OCI-LY7 (cell line): ENCODE measurements around the gene ZNF333. TPM values are rescaled to one million over a fixed set of nuclear protein-coding genes. Genes with fewer than 3 reads are reported as not detected.

Experiments
- BruUV-seq: library from RNA; stranded (reverse); fragments of 400-500 nt; replicated peaks from 2 replicates; lab custom pipeline; 2021; lab: Mats Ljungman, UMichigan
- CTCF ChIA-PET: fragments of 300-600 bp; sonication (Branson Sonifier 250); formaldehyde crosslinking; loops from one replicate; lab custom pipeline; 2022; ENCODE audit warnings: antibody characterized with exemption; ENCODE audit not compliant: unreplicated experiment; lab: Charles Lee
- POLR2A ChIA-PET: fragments of 300-600 bp; sonication (Branson Sonifier 250); formaldehyde crosslinking; loops from one replicate; lab custom pipeline; 2022; ENCODE audit warnings: antibody characterized with exemption; lab: Charles Lee
- DNase-seq: peaks from one replicate; pipeline ENCODE4 v3.0.0-alpha.2; 2015; ENCODE audit warnings: low spot score
- H2AFZ ChIP-seq: fragments of 200-600 bp; sonication (generic), shearing (Covaris generic); 2 replicates; pipeline ENCODE4 v1.6.1; 2014; ENCODE audit warnings: mild to moderate bottlenecking, antibody characterized with exemption, low read length, moderate library complexity
- H3K27ac ChIP-seq: fragments of 200-600 bp; sonication (generic); 2 replicates; pipeline ENCODE4 v1.5.1; 2014; ENCODE audit warnings: mixed run types, low read depth, mild to moderate bottlenecking, moderate library complexity, low read length, inconsistent platforms; ENCODE audit not compliant: poor library complexity, severe bottlenecking
- H3K36me3 ChIP-seq: fragments of 200-600 bp; sonication (generic); 2 replicates; pipeline ENCODE4 v1.6.1; 2014; ENCODE audit warnings: mild to moderate bottlenecking, antibody characterized with exemption, low read length, moderate library complexity, mixed read lengths; ENCODE audit not compliant: insufficient read depth
- H3K4me1 ChIP-seq: fragments of 200-600 bp; sonication (generic); 2 replicates; pipeline ENCODE4 v1.5.1; 2014; ENCODE audit warnings: mild to moderate bottlenecking, low read length; ENCODE audit not compliant: insufficient read depth, poor library complexity, severe bottlenecking
- H3K4me2 ChIP-seq: fragments of 200-600 bp; sonication (generic); 2 replicates; pipeline ENCODE4 v1.6.1; 2014; ENCODE audit warnings: mild to moderate bottlenecking, low read length
- H3K4me3 ChIP-seq: fragments of 200-600 bp; sonication (generic); 2 replicates; pipeline ENCODE4 v1.5.1; 2014; ENCODE audit warnings: mild to moderate bottlenecking, low read depth, low read length; ENCODE audit not compliant: poor library complexity, severe bottlenecking
- H3K79me2 ChIP-seq: fragments of 200-600 bp; sonication (generic); 2 replicates; pipeline ENCODE4 v1.6.1; 2016; ENCODE audit warnings: low read depth, mild to moderate bottlenecking, low read length, moderate library complexity, mixed read lengths; ENCODE audit not compliant: insufficient read depth
- H3K9me2 ChIP-seq: fragments of 200-600 bp; sonication (generic); 2 replicates; pipeline ENCODE4 v1.6.1; 2016; ENCODE audit warnings: mild to moderate bottlenecking, low read length, mixed read lengths; ENCODE audit not compliant: insufficient read depth
- H3K9me3 ChIP-seq: fragments of 200-600 bp; sonication (generic); 2 replicates; pipeline ENCODE4 v1.6.1; 2014; ENCODE audit warnings: mild to moderate bottlenecking, mixed run types, low read length, mixed read lengths
- H4K20me1 ChIP-seq: fragments of 200-600 bp; sonication (generic); 2 replicates; pipeline ENCODE4 v1.6.1; 2014; ENCODE audit warnings: mild to moderate bottlenecking, antibody characterized with exemption, low read length, moderate library complexity, mixed read lengths; ENCODE audit not compliant: insufficient read depth
- EZH2phosphoT487 ChIP-seq: fragments of 200-600 bp; sonication (generic); IDR thresholded peaks from 2 replicates; pipeline ENCODE4 v1.6.1; 2018; ENCODE audit warnings: low read depth, borderline replicate concordance, mild to moderate bottlenecking, mixed run types, antibody characterized with exemption, low read length, moderate library complexity, mixed read lengths
- intact Hi-C: fragments of 100-400 bp; cut with micrococcal nuclease; formaldehyde crosslinking; loops from one replicate; pipeline ENCODE4 v1.10.0; 2022; ENCODE audit not compliant: unreplicated experiment
- total RNA-seq, 2 experiments: library from RNA; depleted of rRNA in 1 of 2; stranded (reverse); fragments of >200 nt in 1 of 2; shearing (Covaris generic) in 1 of 2; gene quantifications; 2 replicates each; pipeline ENCODE4 v1.2.3, GENCODE V29; 2014 to 2022
- TF ChIP-seq, protein P1 (sequence below): fragments of 200-600 bp; sonication (generic); conservative IDR thresholded peaks from 2 replicates; pipeline ENCODE4 v1.5.1; 2014; ENCODE audit warnings: mild to moderate bottlenecking, antibody characterized with exemption, low read length, moderate library complexity, mixed read lengths

The ZNF333 gene
- total RNA-seq, 2 experiments from 2014 or later, result 25.0 to 26.1 TPM

DNA sequence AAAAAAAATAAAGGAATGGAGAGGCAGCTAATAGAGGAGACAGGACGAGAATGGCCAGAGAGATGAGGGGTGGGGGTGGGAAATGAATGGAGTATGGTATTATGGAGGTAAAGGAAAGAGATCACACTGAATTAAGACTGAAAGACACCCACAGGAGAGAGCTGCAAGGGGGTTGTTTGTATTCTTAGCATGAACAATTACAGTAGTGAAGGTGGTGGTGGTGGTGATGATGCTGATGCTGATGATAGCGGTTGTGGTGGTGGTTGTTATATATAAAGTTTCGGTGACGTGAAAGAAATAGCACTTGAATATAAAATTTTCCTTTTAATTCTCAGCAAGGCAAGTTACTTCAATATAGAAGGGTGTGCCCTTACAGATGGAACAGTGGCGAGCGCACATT lies 12.4 kb upstream of the ZNF333 start:
- TF ChIP-seq, protein P1, sequence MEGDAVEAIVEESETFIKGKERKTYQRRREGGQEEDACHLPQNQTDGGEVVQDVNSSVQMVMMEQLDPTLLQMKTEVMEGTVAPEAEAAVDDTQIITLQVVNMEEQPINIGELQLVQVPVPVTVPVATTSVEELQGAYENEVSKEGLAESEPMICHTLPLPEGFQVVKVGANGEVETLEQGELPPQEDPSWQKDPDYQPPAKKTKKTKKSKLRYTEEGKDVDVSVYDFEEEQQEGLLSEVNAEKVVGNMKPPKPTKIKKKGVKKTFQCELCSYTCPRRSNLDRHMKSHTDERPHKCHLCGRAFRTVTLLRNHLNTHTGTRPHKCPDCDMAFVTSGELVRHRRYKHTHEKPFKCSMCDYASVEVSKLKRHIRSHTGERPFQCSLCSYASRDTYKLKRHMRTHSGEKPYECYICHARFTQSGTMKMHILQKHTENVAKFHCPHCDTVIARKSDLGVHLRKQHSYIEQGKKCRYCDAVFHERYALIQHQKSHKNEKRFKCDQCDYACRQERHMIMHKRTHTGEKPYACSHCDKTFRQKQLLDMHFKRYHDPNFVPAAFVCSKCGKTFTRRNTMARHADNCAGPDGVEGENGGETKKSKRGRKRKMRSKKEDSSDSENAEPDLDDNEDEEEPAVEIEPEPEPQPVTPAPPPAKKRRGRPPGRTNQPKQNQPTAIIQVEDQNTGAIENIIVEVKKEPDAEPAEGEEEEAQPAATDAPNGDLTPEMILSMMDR, result no peak
- TF ChIP-seq EZH2phosphoT487, result no peak
- POLR2A ChIA-PET, result interaction anchor here (1.6 kb wide), 1 partner anchor 11 kb away, joined by 4 read pairs; no protein-coding TSS in a partner anchor

DNA sequence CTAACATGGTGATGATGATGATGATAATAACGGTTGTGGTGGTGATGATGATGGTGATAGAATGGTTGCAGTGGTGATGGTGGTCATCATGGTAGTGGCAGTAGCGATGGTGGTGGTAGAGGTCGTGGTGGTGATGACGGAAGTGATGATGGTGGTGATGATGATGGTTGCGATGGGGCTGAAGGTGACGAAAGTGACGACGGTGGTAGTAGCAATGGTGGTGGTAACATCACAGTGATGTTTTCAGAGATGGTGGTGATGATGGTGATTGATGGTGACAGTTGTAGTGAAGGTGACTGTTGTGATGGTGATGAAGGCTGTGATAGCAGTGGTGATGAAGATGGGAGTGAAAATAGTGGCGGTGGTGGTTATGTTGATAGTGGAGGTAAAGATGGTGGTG lies 11.6 kb upstream of the ZNF333 start:
- no peaks in the 10 kb centered on the region for H3K36me3 ChIP-seq
- no peaks in the 10 kb centered on the region for H3K79me2 ChIP-seq
- intact Hi-C loops, result no loop called here
- no TSS peak for BruUV-seq
- no peak for DNase-seq
- no peak overlapping the region for H3K27ac ChIP-seq
- CTCF ChIA-PET, result no interaction called here
- H3K9me3 ChIP-seq, result no peaks in the 10 kb centered on the region
- H4K20me1 ChIP-seq, result no peaks in the 10 kb centered on the region
- H3K4me2 ChIP-seq, result no peak overlapping the region
- POLR2A ChIA-PET, result no interaction called here
- H3K9me2 ChIP-seq, result no peaks in the 10 kb centered on the region
- H3K4me1 ChIP-seq, result peaks cover 11% of the 10 kb centered on the region
- H3K4me3 ChIP-seq, result no peak overlapping the region
- TF ChIP-seq EZH2phosphoT487, result no peak
- TF ChIP-seq, protein P1, result no peak
- no peak overlapping the region for H2AFZ ChIP-seq

More for the DNA sequence above, 12.4 kb upstream of the ZNF333 start:
- intact Hi-C loops, result no loop called here
- CTCF ChIA-PET, result no interaction called here
- no peak overlapping the region for H2AFZ ChIP-seq
- DNase-seq, result no peak
- H3K36me3 ChIP-seq, result no peaks in the 10 kb centered on the region
- no peaks in the 10 kb centered on the region for H3K79me2 ChIP-seq
- no peaks in the 10 kb centered on the region for H4K20me1 ChIP-seq
- H3K9me3 ChIP-seq, result no peaks in the 10 kb centered on the region
- no peaks in the 10 kb centered on the region for H3K9me2 ChIP-seq
- H3K4me3 ChIP-seq, result no peak overlapping the region
- peaks cover 15% of the 10 kb centered on the region for H3K4me1 ChIP-seq
- H3K4me2 ChIP-seq, result no peak overlapping the region
- no peak overlapping the region for H3K27ac ChIP-seq
- no TSS peak for BruUV-seq

DNA sequence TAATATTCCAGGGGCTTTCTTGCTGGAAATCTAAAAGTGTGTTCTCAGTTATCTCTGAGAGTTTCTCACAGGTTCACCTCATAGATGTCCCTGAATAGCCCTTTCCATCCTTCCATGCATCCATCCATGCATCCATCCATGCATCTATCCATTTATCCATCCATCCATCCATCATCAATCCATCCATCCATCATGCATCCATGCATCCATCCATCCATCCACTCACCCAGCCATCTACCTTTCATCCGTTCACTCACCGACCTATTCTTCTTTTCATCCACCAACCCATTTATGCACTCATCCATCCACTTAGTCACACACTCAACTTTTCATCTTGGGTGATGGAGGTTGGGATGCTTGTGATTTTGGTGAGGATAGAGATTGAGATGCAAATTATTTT lies 7.8 kb upstream of the ZNF333 start:
- DNase-seq, result no peak
- Histone ChIP-seq H3K9me3 (peaks cover 7% of the 10 kb centered on the region; the same call in 1 of the 2 replicates), H3K4me1 (peaks cover 23% of the 10 kb centered on the region), H3K79me2 (no peaks in the 10 kb centered on the region), H4K20me1 (no peaks in the 10 kb centered on the region), H3K4me2 (no peak overlapping the region), H3K36me3 (no peaks in the 10 kb centered on the region), H3K9me2 (no peaks in the 10 kb centered on the region), H2AFZ (no peak overlapping the region), H3K27ac (no peak overlapping the region), H3K4me3 (no peak overlapping the region)
- TF ChIP-seq, protein P1, result no peak
- TF ChIP-seq EZH2phosphoT487, result no peak
- intact Hi-C loops, result no loop called here
- no TSS peak for BruUV-seq
- ChIA-PET CTCF (no interaction called here), POLR2A (no interaction called here)
